GM04504 (cell line): Measurements from ENCODE around the gene IDH2.
"Not testable (repeated sequence)": the region's sequence is repeated elsewhere in the genome, so short reads cannot be mapped to it uniquely, and the experiment has no call there.

Experiments
- DNase-seq: peaks from one replicate; pipeline ENCODE4 v3.0.0-alpha.2; 2012; ENCODE audit warnings: low read depth

The IDH2 gene

DNA sequence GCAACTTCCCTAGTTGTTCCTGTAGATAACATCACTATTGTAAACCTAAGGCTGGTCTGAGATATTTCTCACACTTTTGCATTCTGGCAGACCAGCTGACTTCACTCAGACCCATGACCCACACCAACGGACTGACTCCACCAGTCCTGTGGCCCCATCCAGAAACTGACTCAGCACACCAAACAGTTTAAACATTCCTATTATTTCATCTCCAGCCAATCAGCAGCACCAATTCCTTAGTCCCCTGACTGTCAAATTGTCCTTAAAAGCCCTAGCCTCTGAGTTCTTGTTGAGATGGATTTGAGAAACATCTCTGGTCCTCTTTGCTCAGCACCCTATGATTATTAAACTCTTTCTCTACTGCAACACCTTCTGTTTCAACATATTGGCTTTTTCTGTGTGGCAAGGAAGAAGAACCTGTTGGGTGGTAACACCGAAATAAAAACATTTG is 12.2 kb upstream of the IDH2 start:
- DNase-seq = no peak

GRCh38 chr15:90113166-90113565 is 10.9 kb upstream of the IDH2 start:
- DNase-seq = no peak

DNA sequence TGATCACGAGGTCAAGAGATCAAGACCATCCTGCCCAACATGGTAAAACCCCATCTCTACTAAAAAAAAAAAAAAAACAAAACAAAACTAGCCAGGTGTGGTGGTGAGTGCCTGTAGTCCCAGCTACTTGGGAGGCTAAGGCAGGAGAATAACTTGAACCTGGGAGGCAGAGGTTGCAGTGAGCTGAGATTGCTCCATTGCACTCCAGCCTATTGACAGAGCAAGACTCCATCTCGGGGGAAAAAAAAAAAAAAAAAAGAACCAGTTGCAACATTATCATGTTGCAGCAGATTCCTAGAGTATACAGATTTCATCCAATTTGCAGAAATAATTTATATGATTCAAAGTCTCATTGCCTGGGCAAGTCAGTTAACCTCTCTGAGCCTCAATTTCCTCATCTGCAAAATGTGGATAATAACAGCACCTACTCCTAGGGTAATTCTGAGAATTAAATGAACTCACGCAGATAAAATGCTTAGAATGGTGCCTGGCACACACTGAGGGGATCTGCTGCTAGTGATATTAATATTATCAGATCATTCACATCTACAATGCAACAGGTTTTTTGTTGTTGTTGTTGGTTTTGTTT is 7.0 kb upstream of the IDH2 start:
- DNase-seq = not testable (repeated sequence)

GRCh38 chr15:90108038-90108437 is 5.8 kb upstream of the IDH2 start:
- not testable (repeated sequence) for DNase-seq

DNA sequence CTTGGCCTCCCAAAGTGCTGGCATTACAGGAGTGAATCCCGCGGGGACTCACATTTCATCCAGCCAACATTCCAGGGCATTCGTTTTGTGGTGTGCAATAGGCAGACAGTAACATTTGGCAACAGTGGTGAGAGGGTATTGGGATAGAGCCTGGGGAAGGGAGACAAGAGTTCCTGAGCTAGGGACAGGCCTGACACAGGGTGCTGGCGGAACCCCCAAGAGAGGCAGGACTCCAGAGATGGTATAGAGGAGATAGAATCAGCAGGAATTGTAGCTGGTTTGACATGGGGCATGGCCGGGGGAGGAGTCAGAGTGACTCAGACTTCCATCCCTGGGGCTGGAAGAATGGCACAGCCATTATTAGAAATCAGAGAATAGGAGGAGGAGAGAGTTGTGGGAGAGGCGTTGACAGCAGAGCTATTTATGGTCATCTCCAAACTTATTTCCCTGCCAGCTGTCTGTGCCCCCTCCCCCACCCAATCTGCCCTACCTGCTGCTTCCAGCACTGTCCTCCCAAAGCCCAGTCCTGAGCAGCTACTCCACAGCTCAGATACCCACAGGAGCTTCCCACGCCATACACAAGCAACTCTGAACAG is 4.4 kb upstream of the IDH2 start:
- DNase-seq = no peak

- no peak for DNase-seq
Measured at GRCh38 chr15:90105521-90105920, 3.3 kb upstream of the IDH2 start.

DNA sequence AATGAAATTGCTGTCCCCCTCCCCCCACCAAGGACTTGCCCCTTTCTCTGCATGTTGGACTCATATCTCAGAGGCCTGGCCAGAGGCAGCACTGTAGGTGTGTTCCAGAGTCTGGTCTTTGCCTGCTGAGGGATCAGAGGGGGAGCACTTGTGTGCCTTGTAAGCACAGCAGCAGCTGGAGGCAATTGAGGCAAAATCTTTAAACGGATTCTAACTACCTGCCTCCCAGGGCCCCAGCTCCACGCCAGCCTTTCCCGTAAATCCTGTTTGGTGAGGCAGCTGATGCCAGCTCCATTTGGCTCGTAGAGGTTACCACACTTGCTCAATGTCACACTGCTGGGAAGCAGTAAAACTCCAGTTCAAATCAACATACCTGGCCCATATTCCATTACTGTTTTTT is 2.3 kb upstream of the IDH2 start:
- DNase-seq = no peak

GRCh38 chr15:90103701-90104329 is 1.5 kb upstream of the IDH2 start:
- no peak for DNase-seq

GRCh38 chr15:90101130-90101968 is 919 bp downstream of the IDH2 start:
- no peak for DNase-seq

DNA sequence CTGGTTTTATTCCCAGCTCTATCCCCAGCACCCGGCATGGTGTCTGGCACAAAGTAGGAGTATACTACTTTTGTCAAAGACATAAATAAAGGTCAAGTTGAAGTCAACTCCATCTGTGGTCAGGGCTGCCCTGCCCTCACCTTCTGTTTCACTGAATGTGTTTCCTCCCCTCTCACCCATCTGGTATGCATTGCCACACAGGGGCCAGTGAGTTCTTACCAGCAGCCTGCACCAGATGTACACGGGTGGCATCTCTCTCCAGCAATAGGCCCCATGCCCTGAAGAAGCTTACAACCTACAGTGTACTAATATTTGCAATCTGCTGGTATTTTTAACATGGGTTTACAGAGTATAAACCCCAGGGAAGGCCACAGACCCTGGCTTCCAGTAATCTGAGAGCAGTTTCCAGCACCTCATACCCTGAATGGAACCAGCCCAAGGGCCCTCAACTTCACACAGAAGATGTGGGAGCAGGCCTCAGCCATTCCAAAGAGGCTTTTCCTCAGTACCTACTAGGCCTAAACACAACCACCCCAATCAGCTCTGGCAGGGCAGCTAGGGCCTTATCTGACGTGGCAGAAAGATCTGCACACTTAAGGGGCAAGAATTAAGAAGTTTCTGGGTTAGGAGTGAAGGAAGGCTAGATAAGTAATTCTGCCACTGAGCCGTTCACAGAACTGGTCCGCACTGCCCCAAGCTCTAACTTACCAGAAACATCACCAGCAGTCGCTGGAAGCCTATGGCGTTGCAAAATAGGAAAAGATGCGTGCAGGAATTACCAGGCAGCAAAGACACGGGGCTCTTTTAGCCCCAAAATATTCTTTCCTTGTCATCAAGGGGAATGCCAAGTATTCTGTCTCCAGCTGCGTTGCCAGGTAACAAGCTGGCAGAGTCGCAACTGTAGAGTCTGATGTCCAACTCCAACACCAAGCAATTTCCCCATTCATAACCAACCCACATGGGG is 2.1 kb downstream of the IDH2 start:
- DNase-seq = peak; percentile 88

DNA sequence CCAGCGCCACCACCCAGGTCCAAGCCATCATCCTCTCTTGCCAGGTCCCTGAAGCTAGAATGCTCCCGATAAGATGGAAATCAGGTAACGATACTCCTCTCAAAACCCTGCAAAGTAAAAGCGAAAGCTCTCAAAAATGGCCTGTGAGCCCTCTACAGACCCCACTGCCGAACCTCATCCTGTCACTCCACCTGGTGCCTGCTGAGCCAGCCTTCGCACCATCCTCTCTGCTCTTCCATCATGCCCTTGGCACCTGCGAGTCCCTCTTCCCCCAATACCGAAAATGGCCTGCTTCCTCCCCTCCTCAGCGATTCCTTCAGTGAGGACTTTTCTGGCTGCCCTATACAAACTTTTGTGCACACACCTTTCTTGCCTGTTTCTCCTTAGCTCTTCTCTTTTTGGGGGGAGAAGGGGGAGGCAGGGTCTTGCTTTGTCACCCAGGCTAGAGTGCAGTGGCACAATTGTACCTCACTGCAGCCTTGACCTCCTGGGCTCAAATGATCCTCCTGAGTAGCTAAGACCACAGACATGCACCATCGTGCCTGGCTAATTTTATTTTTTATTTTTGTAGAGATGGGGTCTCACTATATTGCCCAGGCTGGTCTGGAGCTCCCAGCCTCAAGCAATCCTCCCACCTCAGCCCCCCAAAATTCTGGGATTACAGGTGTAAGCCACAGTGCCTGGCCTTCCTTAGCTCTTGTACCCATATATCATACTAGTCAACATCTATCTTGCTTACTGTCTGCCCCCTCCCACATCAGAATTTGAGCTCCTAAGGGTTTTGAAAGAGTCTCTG is 3.0 kb downstream of the IDH2 start:
- DNase-seq = no peak

DNA sequence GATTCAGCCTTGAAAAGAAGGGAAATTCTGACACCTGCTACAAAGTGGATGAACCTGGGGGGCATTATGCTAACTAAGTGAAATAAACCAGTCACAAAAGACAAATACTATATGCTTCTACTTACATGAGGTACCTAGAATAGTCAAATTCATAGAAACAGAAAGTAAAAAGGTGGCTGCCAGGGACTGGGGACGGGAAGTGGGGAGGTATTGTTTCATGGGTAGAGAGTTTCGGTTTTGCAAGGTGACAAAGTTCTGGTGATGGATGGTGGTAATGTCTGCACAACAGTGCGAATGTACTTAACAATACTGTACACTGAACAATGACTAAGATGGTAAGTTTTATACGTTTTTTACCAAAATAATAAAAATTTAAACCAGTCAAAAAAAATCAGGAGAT is 4.8 kb downstream of the IDH2 start:
- no peak for DNase-seq

DNA sequence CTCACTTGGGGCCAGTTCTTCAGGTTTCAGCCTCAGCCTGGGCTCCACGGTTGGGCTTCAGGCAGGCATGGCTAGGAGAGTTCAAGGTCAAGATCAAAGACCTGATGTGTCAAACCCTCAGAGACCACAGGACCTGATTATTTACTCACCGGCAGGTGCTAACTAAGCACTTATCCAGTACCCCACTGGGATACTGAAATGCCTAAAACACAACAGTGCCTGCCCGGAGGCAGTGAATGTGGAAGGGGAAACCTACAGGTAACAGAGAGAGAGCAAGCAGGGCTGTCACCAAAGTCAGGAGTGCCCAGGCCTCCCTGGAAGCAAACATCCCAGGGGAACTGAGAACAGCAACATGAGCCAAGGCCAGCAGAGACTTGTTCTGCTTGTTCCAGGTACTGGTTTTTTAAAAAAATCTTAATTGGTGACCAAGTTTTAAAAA is 6.7 kb downstream of the IDH2 start:
- DNase-seq = no peak

DNA sequence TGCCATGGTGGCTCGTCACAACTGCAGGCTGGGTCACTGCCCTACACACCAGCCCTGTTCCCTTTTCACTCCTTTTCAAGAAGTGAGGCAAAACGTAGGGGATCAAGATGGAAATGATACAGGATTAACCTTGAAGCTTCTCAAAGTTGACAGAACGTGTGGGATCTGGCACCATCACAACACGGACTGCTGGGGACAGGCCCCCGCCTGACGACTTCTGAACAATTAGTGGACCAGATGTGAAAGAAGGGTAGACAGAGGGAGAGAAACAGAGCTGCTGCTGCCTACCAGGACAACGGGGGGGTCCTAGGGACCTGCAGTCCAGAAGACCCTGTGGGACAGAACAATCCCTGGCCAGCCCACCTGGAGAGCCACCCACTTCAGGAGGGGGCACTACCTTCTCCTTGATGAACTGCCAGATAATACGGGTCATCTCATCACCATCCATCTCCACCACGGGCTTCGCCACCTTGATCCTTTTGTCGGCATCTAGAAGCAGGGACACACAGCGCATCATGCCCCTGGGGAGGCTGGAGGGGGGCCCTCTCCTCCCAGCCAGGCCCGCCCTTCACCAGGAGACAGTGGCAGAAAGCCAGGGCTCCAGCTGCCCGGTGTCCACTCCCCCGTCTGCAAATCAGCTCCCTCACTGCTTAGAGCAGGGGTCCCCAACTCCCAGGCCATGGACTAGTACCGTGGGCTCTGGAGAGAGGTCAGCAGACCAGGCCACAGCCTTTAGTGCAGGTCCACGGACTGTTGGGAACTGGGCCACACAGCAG is 10.9 kb downstream of the IDH2 start:
- DNase-seq = no peak

DNA sequence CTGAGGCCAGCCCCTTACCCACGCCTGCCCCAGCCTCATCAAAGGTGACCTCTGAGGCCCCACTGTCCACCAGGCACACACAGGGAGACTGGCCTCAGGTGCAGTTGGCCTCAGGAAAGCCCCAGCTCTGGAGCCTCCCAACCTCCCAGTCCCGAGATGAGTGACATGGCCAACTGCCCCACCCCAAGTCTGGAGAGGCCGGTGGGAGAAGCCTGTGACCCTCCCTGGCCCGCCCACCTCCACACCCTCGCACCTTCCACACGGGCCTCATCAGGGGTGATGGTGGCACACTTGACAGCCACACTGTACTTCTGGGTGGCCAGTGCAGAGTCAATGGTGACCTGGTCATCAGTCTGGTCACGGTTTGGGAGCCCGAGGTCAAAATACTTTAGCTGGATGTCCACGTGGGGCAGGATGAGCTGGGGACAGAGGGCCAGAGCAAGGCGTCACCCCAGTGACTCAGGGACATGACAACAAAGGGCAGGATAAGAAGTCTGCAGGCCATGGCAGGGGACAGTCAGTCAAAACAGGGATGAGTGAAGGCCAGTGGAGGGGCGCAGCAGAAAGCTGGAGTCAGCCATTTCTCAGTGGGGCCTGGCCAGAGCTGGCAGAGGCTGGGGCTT is 11.9 kb downstream of the IDH2 start:
- no peak for DNase-seq

GRCh38 chr15:90087454-90088154 is 14.7 kb downstream of the IDH2 start:
- DNase-seq = no peak

DNA sequence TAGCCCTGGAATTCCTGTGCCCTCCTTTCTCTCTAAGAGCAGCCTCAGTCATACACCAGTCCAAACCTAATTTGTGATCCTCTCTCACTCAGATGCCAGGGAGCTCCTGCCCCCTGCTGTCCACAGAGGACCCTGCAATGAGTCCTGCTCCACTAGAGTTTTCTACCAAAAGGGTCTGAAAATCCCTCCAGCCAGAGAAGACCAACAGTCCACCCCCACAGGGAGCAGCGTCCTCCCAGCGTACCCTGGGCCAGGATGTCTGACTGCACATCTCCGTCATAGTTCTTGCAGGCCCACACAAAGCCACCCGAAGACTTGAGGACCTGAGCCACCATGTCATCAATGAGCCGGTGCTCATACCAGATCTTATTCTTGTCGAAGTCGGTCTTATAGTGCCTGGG is 15.4 kb downstream of the IDH2 start:
- DNase-seq = no peak

DNA sequence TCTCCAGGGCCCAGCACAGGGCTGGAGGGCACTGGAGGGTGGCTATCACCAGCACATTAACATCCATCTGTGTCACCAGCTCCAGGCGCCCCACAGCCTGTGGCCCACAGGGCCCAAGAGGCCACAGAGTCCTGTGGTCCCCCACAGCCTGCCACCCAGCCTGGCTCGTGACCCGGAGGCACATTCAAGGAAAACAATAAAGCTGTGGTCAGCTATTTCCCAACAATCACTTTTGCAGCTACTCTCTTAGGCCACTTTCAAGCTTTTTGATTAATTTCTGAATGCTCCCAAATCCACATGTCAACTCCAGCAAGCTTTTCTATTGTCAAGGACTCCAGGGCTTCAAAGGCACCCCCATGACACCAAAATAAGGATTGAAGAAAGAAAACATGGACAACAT is 16.7 kb downstream of the IDH2 start:
- no peak for DNase-seq

DNA sequence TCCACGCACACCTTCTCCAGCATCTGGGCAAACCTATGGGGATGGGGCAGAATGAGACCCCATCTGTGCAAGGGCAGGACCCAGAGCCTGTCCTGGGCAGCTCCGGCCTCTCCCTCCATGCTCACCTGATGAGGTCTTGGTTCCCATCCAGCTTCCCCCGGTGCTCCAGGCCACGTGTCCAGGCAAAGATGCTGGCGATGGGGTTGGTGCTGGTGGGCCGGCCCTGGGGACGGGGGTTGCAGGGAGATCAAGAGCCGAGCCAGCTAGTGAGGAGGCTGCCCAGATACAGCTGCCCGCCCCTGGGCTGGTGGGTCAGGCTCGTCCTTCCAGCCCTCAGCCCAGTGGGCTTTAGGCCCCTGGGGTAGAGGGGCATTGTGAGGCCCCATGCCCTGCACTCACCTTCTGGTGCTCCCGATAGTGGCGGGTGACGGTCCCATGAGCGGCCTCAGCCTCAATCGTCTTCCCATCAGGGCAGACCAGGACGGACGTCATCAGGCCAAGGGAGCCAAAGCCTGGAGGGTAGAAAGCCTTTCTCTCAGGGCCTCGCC is 17.3 kb downstream of the IDH2 start:
- no peak for DNase-seq
